ACHN (cell line): ENCODE measurements around the gene FAM171A2.
"Not testable (repeated sequence)": the region's sequence is repeated elsewhere in the genome, so short reads cannot be mapped to it uniquely, and the experiment has no call there.

Experiments
- DNase-seq: peaks from one replicate; pipeline ENCODE4 v3.0.0-alpha.2; 2015
- in situ Hi-C: cut with HindIII; loops from 2 replicates; pipeline ENCODE4 v1.10.0; 2017; ENCODE audit warnings: low sequenced_read_pairs, low pct_ligation_motif_present, low pct_unique_long_range_greater_than_20kb

Gene FAM171A2

DNA sequence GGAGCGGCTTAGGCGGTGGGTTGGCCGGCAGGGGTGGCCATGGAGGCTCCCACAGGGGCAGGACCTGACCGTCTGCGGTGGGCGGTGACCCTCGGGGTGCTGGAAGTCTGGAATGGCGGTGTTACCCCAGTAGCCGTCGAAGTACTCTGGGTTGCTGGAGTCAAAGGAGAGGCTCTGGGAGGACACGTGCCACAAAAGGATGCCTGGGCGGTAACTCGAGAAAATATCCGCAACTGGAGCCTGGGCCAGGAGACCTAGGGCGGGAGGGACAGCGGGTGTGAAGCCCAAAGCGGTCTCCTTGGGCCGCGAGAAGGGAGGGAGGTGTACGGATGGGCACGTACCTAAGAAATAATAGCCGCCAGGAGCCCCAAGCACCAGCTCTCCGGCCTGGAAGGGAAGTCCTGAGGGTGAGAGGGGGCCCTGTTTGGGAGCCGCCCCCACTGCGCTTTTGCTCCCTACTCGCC lies 21.2 kb upstream of the FAM171A2 start:
- in situ Hi-C loops, result no loop called here
- no peak for DNase-seq

DNA sequence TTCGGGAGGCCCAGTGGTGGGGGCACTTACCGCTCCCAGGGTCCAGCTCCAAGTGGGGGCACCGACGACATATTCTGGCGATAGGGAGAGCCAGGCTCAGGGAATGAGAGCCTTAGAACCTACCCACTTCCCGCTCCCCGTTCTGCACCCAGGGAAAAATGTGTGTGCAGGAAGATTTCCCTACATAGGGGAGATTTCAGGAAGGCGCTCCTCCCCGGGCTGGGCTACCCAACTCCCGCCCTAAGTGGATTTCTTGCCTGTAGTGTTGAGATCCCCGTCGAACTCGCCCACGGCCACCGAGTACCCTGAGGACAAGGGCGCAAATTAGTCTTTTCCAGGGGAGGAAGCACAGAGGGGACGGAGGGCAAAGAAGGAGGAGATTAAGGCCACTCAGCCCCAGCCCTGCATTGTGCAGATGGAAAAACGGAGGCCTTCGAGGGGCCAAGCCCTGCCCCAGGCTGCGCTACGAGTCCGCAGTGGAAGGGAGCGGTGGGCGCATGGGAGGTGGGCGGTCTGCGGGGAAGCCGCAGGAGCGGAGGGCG lies 20.7 kb upstream of the FAM171A2 start:
- no peak for DNase-seq
- in situ Hi-C loops, result no loop called here

DNA sequence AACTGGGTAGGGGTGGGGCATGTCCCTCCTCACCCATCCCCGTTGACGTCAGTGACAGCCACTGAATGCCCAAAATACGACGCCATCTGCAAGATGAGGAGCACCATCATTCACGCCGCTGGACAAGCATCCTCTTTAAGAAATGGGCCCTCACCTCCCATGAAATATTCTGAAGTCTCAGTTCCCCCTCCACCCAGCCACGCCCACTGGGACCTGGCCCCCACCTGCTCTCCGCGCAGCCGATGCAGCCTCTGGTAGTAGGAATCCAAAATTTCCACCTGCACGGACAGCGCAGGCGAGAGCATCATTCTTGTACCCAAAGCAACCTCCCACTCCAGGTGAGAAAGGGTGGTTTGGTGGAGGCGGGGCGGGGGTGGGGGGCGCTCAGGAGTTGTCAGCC lies 20.2 kb upstream of the FAM171A2 start:
- no peak for DNase-seq
- in situ Hi-C loops, result no loop called here

DNA sequence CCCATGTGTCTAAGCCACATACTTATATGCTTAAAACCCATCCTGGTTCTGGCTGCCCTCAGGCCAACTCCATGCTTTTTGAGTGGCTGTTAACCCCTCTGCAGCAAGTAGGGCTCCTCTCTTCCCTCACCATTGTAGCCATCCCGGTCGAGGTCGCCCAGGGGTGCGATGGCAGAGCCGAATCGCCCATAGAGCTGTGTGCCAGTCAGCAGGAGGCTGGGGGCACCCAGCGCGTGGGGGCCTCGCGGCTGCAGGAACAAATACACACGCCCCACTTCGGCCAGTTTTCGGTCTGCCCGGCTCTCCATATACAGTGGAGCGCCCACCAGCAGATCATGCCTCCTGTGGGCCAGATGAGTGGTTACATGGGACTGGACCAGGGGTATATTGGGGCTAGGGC lies 19.7 kb upstream of the FAM171A2 start:
- in situ Hi-C loops, result no loop called here
- DNase-seq, result no peak

DNA sequence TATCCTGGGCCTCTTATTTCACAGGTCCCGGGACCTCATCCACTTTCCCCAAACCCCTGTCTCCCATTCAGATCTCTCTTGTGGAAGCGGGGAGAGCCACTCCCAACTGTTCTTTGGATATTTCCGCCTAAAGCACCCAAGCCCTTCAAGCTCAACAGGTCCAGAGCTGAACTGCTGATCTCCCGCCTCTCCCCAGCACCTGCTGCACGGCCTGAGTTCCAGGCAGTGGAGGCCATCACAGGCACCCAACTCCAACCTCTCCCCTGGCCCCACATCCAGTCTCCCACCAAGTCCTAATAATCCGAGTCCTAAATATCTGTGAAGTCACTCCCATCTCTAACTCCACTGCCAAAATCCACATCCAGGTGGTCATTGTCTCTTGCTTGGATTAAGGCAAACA lies 19.3 kb upstream of the FAM171A2 start:
- in situ Hi-C loops, result no loop called here

DNA sequence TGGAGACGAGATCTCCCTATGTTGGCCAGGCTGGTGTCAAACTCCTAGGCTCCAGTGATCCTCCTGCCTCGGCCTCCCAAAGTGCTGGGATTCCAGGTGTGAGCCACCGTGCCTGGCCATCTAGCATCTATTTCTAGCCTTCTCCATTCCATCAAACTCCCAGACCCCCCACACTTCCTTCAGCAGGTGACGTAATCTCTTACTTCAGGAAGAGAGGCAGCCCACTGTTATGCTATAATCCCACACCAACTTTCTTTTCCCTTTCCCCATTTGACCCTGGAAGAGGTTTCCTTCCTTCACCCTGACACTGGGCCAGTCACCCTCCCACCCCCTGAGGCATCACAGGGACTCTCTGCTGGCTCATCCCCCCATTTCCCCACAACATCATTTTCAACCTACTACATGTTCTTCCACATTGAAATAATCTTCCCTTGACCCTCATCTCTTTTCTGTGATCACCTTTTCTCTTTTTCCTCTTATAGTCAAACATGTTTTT lies 18.2 kb upstream of the FAM171A2 start:
- in situ Hi-C loops, result no loop called here
- DNase-seq, result no peak

More for the DNA sequence above, 19.3 kb upstream of the FAM171A2 start:
- DNase-seq, result no peak

DNA sequence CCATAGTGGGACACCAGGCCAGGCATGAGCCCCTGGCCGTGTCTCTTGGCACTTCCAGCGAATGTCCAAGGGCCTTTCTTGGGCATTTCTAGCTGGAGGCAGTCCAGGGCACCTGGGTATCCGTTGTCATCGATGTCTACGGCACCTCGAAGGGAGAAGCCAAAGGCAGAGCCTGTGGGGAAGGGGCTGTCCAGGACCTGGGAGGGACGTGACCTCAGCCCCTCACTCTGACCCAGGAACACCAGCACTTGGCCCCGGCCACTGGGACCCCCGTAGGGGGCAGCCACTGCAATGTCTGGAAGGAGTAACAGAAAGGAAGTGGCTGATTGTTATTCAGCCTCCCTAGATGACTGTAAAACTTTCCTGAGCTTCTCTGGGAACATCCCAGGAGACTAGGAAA lies 17.1 kb upstream of the FAM171A2 start:
- in situ Hi-C loops, result no loop called here
- no peak for DNase-seq

DNA sequence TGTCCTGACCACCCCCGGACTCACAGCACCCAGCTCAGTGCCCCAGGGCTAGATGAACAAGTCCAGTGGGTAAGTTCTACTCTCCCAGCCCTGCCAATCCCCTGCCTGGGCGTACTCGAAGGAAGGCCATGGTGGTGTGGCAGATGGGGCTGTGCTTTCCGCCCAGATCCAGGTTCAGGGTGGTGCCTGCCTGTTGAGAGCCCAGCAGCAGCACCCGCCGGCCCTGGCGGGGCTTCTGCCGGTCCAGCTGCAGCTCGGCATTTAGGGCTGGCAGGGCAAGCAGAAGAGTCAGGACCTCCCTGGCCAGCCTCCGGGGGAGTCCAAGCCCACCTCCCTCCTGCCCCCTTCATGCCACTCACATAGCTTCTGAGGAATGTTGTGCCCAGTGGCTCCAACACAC lies 16.2 kb upstream of the FAM171A2 start:
- no peak for DNase-seq
- in situ Hi-C loops, result no loop called here

DNA sequence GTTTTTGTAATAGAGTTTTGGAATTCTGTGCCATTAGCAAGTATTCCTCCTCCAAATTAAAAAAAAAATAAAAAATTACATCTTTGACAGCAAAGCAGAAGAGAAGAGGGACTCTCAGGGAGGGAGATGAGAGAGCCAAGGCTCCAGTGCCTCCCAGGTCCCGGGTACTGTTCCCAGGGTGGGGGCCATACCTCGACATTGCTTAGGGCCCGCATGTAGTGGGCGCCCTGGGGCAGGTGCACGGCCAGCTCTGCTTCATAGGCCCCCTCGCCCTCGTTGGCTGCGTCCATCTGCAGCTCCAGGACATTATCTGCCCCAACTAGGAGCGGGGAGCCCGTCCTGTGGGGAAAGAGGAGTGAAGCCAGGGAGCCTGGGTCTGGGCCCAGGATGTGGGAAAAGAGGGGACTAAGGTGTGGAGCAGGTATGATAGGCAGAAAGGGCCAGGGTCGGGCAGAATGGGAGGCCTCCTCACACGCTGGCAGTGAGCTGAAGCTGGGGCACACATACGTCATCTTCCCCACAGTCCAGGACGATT lies 14.6 kb upstream of the FAM171A2 start:
- DNase-seq, result no peak
- in situ Hi-C loops, result no loop called here

DNA sequence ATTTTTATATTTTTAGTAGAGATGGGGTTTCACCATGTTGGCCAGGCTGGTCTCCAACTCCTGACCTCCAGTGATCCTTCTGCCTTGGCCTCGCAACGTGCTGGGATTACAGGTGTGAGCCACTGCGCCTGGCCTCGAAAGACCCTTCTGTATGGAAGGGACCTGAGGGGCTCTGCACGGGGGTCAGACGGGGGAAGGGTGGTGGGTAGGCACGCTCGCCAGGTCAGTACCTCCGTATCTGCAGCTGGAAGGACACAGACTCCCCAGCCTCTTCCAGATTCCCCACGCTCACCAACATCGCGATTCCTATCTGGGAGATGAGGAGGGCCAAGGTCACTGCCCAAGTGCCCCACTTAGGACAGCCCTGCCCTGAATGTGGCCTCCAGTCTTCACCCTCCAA lies 13.1 kb upstream of the FAM171A2 start:
- no peak for DNase-seq
- in situ Hi-C loops, result no loop called here

DNA sequence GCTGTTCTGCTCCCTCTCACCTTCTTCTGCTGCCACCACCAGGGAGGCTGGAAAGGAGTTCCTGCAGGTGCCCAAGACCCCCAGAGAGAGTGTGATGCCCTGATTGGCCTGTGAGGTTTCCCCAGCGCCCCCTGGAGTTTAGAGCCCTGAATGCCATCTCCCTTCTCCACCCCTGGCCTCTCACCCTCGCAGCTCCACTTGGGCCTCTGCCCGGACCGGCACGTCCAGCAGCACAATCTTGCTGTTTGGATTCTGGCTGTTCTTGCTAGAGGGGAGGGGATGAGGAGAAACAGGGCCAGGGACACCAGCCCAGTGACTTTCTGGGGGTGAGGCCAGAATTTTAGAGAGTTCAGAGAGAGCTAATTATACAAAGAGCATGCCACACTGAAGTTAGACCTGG lies 12.5 kb upstream of the FAM171A2 start:
- peak; percentile 46 for DNase-seq
- in situ Hi-C loops, result no loop called here

DNA sequence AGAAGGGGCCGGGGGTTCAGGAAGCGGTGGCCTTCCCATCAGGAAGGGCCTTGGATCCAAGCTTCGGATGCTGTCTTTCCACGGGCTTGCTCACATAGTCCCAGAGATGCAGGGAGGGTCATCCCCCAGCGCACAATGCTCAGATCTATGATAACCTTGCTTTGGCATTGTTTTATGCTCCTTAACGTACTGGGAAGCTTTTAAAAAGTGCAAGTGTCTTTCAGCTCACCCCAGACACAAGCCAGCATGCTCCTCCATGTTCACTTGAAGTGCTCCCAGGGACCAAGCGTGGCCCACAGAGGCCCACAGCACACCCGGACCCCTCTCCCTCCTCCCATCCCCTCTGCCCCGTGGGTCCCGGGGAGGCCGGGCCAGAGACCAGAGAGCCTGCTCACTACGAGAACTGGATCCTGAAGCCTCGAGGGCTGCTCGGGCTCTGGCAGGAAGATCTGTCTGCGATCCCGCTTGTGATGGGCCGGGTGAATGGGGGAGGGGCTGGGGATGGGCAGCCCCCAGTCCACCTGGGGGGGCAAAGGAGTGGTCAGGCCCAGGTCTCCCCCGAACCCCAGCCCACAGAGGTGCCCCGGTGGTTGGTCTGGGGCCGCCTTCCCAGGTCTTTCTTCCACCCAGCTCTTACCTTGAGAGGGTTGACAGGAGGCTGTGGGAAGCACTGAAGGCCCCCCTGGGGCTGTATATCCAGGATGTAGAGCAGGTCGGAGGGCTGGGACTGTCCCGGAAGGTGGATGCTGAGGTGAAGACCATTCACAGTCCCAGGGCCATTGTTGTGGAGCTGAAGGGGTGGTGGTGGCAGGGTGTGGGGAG lies 11.8 kb upstream of the FAM171A2 start:
- DNase-seq, result no peak
- in situ Hi-C loops, result no loop called here

DNA sequence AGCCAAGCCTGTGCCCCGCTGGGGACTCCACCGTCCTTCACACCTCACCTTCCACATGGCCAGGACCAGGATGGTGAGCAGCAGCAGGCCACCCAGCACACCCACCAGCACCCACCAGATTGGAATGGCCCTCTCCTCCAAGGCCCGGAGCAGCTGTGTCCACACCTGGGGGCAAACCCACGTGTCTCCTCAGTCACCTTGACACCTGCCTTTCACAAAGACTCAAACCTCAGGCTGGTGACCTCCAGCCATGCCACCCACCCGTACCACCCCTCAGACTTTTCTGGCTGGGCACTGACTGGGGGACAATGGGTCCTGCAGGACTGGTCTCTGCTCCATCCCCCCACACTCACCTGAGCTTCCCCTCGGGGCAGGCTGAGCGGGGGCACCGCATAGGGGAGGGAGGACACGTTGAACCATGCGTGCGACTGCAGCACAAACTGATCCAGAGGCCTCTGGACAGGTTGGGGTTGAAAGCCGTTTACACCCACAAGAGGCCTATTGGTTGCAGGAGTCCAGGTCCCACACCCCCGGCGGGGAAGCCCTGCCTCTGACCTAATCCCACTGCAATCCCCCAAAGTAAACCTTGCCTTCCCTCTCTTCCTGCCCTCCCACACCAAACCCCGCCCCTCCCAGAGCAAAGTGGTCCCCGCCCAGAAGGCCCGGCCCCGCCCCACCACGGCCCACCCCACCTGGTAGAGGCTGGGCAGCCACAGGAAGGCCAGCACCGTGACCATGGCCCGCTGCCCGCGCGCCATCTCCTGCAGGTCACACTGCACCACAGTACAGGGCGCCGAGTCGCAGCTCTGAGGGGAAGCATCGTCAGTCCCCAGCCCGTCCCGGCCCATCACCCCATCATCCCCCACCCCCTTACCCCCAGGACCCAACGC lies 10.9 kb upstream of the FAM171A2 start:
- DNase-seq, result no peak
- in situ Hi-C loops, result no loop called here

DNA sequence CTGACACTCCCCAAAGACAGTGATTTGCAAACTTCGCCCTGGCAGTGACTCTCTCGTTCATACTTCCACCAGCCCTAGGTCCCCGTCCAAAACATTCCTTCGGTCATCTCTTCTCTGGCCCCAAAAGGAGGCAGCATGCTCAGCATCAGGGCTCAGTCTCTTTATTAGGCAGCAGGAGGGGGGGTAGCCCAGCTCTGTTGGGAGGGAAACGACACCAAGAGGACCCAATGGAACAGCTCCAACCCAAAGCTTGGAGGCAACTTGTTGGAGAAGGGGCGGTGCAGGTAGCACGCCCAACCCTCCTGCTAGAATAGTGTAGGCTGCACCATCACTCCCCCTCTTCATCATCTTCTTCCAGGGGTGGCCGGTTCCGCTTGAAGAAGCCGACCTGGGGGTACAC lies 8.4 kb upstream of the FAM171A2 start:
- in situ Hi-C loops, result no loop called here
- no peak for DNase-seq

DNA sequence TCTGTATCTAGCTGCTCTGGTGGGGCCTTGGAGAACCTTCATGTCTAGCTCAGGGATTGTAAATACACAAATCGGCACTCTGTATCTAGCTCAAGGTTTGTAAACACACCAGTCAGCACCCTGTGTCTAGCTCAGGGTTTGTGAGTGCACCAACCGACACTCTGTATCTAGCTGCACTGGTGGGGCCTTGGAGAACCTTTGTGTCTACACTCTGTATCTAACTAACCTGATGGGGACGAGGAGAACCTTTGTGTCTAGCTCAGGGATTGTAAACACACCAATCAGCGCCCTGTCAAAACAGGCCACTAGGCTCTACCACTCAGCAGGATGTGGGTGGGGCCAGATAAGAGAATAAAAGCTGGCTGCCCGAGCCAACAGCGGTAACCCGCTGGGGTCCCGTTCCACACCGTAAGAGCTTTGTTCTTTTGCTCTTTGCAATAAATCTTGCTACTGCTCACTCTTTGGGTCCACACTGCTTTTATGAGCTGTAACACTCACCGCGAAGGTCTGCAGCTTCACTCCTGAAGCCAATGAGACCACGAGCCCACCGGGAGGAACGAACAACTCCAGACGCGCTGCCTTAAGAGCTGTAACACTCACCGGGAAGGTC lies 5.9 kb upstream of the FAM171A2 start:
- in situ Hi-C loops, DNase-seq: not testable (repeated sequence)

DNA sequence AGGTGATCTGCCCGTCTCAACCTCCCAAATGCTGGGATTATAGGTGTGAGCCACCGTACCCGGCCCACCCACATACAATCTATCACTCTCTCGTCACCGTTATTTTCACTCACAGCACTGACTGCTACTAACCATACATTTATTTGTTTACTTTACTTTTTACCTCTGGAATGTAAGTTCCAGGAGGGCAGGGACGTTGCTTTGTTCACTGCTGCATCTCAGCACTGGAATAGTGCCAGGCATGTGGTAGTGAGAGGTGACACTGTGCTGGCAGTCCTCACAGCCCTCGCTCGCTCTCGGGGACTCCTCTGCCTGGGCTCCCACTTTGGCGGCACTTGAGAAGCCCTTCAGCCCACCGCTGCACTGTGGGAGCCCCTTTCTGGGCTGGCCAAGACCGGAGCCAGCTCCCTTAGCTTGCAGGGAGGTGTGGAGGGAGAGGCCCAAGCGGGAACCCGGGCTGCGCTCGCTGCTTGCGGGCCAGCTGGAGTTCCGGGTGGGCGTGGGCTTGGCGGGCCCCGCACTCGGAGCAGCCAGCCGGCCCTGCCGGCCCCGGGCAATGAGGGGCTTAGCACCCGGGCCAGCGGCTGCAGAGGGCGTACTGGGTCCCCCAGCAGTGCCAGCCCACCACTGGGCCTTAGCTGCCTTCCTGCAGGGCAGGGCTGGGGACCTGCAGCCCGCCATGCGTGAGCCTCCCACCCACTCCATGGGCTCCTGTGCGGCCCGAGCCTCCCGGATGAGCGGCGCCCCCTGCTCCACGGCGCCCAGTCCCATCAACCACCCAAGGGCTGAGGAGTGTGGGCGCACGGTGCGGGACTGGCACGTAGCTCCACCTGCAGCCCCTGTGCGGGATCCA lies 5.0 kb upstream of the FAM171A2 start:
- in situ Hi-C loops, DNase-seq: not testable (repeated sequence)

DNA sequence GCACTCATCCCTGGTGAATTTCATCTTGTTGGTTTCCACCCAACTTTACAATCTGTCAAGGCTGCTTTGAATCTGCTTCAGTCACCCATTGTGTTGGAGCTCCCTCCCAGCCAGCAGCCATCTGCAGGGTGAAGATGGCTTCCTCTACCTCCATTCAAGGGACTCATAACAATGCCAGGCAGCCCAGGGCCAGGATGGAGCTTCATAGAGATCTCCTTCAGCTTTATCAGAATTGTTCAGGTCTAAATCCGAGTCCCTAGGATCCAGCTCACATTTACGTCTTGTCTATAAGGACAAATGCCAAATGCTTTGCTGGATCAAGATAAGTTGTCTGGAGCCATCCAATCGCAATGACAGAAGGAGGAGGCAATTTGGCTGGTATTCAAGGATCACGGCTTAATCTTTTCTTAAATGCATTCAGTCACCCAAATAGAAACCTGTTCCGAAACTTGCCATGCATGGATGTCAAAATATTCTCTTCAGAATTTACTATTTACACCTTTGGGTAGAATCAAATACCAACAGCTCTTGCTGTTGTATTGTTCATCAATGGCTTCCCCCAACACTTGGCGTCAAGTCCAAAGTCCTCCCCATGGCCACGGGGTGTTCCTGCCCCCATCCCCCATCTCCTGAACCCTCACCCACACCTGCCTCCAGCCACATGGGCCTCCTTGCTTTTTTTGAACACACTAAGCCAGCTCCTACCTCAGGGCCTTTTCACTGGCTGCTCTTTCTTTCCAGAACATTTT lies 3.8 kb upstream of the FAM171A2 start:
- DNase-seq, result no peak
- in situ Hi-C loops, result no loop called here
